SKM-1 treated with dmso at 0.1 percent for 144 hours (cell line): Measurements from ENCODE around the gene SLC26A3.

Experiments
- DNase-seq: peaks from one replicate; lab custom pipeline; 2025; ENCODE audit not compliant: unreplicated experiment; lab: John Stamatoyannopoulos, UW

SLC26A3 gene

GRCh38 chr7:107816011-107816566 lies 13.1 kb upstream of the SLC26A3 start:
- no peak for DNase-seq

- DNase-seq = no peak
Observed at GRCh38 chr7:107815254-107815882, 12.3 kb upstream of the SLC26A3 start.

DNA sequence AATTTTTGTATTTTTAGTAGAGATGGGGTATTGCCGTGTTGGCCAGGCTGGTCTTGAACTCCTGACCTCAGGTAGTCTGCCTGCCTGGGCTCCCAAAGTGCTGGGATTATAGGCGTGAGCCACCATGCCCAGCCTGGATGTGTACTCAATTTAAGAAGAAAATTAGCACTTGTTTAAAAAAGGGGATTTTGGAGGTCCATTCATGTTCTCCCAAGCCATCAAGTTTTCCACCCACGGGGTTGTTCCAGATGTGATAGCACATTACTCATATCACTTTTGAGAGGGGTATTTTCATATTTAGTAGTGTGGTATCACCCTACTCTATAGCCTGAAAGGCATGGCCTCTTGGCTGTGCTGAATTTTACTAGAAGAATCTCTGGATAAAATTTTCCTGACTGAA lies 10.5 kb upstream of the SLC26A3 start:
- DNase-seq = no peak

GRCh38 chr7:107811934-107812333 lies 8.9 kb upstream of the SLC26A3 start:
- no peak for DNase-seq

GRCh38 chr7:107810626-107811025 lies 7.6 kb upstream of the SLC26A3 start:
- DNase-seq = no peak

DNA sequence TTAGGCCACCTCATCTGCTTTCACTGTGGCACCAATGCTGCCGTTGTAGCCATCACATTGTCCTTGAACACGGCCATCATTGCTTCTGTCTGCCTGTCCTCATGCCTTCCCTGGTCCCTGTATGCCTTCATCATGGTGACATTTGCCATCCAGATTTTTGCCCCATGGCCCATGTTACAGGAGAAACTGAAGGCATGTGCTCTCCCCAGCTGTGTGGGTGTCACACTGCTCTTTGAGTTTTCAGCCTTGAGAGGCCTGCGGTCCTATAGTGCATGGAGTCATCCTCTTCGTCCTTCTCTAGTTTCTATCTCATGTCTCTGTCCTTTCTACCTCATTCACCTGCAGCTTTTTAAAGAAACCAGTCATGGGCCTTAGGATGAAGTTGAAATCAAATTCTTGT lies 6.2 kb upstream of the SLC26A3 start:
- no peak for DNase-seq

- DNase-seq = no peak
Observed at GRCh38 chr7:107799647-107800264, 3.3 kb downstream of the SLC26A3 start.

DNA sequence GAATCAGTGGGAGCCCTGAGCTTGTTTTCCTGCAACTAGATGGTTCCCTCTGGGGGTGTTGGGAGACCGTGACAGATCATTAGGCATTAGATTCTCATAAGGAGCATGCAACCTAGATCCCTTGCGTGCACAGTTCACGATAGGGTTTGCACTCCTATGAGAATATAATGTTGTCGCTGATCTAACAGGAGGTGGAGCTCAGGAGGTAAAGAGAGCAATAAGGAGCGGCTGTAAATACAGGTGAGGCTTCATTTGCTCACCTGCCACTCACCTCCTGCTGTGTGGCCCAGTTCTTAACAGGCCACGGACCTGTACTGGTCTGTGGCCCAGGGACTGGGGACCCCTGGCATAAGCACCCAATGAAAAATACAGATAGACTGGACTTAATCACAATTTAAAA lies 10.7 kb downstream of the SLC26A3 start:
- no peak for DNase-seq

DNA sequence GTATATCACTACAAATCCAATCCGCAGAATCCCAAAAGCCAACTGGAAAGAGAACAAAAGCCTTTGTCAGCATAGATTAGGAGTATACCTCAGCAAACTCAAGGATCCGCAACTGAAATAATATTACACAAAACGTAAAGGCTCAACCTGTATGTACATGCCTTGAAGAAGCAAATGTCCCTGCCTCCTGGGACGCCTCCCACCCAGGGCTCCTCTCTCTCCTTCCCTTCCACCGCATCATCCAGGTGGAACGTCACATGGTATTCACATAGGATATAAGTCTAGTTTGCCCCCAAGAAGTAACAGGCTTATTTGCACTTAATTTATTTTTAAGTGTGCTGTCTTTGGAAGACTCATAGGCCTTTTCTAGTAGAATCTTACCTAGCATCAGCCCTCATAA lies 13.4 kb downstream of the SLC26A3 start:
- no peak for DNase-seq

- DNase-seq = no peak
Observed at GRCh38 chr7:107788662-107789061, 14.4 kb downstream of the SLC26A3 start.

DNA sequence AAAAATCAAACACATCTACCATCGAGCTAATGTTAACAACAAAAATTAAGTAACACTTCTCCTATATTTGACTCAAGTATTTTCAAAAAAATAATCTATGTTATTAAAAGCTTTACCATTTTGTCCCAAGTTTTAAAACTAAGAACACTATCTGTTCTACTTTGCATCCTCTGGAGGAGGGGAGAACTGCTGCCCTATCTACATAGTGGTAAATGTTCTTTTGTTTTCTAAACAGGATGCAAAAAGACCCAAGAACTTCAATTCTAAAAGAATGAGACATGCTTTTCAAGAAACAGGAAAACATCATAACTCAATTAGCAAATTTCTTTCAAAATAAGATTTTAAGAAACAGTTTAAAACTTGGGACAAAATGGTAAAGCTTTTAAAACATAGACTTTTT lies 14.8 kb downstream of the SLC26A3 start:
- no peak for DNase-seq

GRCh38 chr7:107785926-107786325 lies 17.1 kb downstream of the SLC26A3 start:
- no peak for DNase-seq

GRCh38 chr7:107785170-107785569 lies 17.9 kb downstream of the SLC26A3 start:
- no peak for DNase-seq

DNA sequence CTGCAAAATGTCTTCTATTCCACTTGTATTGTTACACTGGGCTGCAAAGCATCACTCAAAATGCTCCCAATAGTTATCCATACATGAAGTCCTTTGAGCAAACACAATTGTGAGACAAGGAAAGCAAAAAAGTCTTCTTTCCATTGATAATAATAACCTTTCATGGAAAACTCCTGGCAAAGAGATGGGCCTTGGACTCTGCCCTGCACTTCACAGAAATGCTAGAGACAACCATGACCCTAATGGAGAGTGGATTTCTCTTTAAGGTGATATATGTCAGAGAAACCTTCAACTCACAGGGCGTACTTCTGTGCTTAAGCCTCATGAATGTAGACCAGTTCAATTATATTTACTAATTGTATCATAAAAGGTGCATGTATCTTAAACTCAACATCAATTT lies 19.4 kb downstream of the SLC26A3 start:
- no peak for DNase-seq

GRCh38 chr7:107782374-107782773 lies 20.6 kb downstream of the SLC26A3 start:
- no peak for DNase-seq

DNA sequence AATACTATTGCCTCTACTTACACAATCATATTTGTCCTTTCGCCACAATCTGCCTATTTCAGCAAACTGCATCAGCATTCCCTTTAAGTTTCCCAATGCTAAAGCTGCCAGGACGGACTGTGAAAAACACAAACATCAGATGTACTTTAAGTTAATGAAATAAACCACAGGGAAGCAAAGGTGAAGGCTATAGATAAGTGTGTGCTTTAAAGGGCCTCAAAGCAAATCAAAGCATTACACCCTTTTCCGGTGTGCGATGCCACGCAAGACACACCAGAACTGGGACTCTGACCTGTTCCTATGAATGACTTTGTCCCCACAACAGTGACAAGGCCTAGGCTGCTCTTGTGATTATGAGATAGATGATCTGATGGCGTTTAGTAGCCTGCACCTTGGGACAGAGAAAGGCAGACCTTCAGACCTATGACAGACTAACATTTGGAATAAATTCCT lies 23.4 kb downstream of the SLC26A3 start:
- no peak for DNase-seq

DNA sequence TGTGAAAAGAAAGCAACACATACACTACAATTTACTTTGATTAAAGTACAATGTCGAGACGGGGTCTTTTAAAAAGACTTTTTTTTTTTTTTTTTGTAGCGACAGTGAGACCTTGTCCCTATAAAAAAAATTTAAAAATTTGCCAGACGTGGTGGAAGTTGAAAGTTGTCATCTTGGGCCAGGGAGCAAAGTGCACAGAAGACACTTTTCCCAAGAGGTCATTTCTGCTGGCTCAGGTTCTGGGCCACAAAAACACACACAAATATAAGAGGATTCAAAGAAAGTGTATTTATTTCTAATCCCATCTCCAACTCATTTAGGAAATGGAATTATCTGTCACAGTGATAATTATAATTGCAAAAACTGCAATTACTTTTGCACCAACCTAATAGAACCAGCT lies 24.7 kb downstream of the SLC26A3 start:
- DNase-seq = no peak

GRCh38 chr7:107777702-107778101 lies 25.3 kb downstream of the SLC26A3 start:
- DNase-seq = no peak

DNA sequence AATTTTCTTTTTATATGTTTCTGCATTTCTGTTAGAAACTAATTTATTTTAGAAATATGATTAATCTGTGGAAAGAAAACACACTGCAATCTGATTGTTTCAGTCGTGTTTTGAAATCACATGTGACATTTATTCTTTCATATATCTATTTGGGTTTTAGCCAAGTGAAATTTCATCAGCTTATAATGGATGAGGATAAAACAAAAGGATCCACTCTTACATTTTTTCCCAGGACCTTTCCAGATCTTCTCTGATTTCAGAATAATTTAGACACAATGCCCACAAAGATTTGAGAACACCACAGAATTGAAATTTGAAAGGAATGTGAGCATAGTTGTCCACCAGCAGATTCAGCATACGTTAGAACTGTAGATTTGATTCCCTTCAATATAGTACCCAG lies 30.0 kb downstream of the SLC26A3 start:
- no peak for DNase-seq

- DNase-seq = no peak
Observed at GRCh38 chr7:107768263-107768662, 34.8 kb downstream of the SLC26A3 start.

GRCh38 chr7:107767391-107767790 lies 35.6 kb downstream of the SLC26A3 start:
- no peak for DNase-seq

- no peak for DNase-seq
Observed at GRCh38 chr7:107758667-107759066, 44.4 kb downstream of the SLC26A3 start.

- no peak for DNase-seq
Observed at GRCh38 chr7:107754642-107755041, 48.4 kb downstream of the SLC26A3 start.
